Activated T-helper 9 cell treated with anti-CD3 and anti-CD28 coated beads, Interleukin-2, amount 50 U/mL, for 16 hours (primary cell): ENCODE data around the gene RIC8A.
A peak's percentile ranks its signal among the peaks of the same experiment; 100 is the strongest.

Experiments used
- DNase-seq: peaks from one replicate; pipeline ENCODE4 v3.0.0-alpha.2; 2020; ENCODE audit warnings: low read depth

RIC8A gene

DNA sequence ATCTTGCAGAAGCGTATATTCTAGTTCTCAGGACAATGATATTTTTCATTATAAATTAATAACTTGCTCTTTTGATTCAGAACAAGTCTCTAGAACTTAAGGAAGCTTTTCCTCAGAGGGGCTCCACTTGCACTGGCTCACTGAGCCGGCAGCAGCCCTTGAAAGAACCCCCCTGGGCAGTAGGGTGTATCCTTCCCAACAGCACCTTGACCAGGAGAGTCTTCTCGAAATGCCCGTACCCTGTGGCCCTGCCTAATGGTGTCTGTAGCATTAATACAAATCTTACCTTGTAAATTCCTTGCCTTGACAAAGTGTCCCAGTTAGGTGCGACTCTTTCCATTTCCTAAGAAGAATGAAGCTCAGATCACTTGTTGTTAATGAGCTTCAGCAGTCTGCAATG, 42.8 kb downstream of the RIC8A start:
- DNase-seq, result no peak

DNA sequence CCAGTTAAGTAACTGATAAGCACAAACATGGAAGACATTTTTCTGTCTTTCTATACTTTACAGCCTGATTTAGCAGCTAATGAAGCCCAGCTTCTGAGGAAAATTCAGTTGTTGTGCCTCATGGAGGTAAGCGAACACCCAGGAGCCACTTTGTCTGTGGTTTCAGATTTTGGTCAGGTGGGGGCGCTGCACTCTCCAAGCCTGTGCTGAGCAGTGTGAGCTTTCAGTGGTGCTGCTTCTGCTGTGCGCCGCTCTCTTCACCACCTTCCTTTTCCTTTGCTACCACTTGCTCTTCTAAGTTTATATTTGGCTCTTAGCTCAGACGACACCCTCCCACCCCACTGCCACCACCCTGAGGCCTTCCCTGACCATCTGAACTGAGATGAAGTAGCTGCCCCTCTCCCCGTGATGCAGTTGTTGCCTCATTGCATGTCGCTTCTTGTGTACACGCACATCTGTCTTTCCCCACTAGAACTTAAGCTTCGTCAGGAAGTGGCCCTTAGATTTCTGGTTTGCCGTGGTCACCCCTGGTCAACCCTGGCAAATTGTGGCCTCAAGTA, 43.3 kb downstream of the RIC8A start:
- peak; percentile 68 for DNase-seq

DNA sequence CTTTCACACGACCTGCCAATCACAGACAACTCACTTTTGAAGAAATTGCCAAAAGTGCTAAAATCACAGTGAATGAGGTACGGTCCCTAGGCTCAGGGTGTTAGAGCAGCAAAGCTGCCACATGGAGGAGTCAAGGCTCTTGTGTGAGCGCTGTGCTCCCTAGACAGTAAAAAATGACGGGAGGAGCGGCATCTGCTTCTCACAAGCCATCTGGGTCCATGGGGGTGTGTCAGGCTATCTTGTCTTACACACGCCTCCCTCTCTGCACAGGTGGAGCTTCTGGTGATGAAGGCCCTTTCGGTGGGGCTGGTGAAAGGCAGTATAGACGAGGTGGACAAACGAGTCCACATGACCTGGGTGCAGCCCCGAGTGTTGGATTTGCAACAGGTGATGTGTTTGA, 44.0 kb downstream of the RIC8A start:
- no peak for DNase-seq

DNA sequence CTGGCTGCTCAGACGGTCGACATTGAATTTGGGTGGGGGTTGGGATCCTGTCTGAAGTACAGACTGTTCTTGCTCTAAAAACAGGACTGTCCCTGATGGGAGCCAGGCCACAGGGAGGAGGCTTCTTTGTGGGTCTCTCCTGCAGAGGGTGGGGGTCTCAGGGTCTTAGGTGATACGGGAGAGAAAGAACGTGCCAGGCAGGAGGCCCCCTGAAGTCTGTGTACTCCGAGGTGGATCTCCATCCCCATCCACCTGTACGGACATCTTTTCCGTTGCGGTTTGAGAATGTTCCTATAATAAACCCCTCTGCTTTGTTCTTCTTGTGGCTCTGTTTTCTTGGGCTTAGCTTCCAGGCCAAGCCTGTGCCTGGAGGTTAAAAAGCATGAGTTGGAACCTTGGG, 45.2 kb downstream of the RIC8A start:
- DNase-seq, result no peak

DNA sequence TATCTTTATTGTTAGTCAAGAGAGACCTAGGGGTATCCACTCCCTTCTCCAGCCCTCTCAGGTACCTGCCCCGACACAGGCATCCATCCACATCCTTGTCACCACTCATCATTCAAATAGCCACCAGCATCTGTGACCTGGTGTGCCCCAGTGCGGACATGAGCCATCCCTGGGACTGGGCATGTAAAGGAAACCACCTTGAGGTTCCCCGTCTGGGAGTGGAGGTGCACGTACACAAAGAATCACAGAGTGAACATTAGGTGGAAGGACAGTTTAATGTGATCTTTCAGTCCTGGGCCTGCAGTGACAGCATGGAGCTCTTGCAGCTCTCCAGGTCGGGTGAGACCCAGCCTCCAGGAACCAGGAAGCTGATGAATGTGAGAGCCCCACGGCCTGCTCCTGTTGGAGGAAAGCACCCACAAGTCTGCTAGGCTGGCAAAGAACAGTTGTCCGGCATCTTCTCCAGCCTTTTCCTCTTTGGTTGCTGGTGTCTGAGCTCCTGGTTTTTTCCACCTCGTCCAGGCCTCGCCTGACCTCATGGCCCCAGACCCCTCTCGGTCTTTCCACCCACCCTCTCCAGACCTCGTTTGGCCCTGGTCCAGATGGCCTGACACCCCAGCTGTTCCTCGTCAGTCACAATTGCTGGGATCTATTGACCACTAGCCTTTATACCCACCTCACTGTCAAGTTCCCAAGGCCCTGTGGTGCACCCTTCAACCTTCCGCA, 45.8 kb downstream of the RIC8A start:
- no peak for DNase-seq

DNA sequence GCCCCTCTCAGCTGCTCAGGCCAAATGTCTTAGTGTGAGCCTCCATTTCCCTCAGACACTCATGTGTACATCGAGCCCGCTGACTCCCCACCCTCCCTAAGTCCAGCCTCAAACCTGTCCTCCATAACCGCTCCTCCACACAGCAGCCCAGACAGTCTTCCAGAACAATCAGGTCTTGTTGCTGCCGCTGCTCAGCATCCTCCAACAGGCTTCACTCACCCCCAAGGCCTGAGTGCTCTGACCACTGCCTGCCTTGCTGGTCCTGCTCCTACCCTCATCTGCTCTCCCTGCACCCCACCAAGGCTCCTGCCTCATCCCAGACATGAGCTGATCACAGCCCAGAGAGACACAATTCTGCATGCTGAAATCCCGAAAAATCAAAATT, 46.4 kb downstream of the RIC8A start:
- DNase-seq, result no peak

DNA sequence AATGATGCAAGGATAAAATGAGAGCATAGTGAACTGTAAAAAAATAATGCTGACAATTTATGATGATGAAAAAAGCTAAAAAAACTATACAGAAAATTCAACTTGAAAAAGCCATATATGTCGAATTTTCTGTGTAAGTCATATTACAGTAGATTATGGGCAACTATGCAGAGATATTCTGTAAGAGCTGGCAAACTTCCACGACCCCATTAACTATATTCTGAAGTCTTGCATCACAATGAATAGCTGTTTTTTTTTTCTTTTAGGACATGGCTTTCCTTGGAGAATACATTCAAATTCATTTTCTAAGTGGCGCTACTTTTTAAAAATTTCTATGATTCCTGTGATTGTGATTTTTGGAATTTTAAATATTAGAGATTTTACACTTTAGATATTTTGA, 47.7 kb downstream of the RIC8A start:
- DNase-seq, result no peak

DNA sequence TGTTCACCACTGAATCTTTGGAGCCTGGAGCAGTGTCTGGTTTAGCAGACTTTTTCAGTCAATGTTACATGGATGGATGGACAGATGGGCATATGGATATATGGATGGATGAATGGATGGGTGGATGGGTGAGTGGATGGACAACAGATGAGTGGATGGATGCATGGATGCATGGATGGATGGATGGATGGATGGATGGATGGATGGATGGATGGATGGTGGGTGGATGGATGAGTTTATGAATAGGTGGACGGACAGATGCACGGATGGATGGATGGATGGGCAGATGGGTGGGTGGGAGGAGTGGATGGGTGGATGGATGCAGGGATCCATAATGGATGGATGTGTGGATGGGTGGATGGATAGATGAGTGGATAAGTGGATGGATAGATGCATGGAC, 48.3 kb downstream of the RIC8A start:
- no peak for DNase-seq

DNA sequence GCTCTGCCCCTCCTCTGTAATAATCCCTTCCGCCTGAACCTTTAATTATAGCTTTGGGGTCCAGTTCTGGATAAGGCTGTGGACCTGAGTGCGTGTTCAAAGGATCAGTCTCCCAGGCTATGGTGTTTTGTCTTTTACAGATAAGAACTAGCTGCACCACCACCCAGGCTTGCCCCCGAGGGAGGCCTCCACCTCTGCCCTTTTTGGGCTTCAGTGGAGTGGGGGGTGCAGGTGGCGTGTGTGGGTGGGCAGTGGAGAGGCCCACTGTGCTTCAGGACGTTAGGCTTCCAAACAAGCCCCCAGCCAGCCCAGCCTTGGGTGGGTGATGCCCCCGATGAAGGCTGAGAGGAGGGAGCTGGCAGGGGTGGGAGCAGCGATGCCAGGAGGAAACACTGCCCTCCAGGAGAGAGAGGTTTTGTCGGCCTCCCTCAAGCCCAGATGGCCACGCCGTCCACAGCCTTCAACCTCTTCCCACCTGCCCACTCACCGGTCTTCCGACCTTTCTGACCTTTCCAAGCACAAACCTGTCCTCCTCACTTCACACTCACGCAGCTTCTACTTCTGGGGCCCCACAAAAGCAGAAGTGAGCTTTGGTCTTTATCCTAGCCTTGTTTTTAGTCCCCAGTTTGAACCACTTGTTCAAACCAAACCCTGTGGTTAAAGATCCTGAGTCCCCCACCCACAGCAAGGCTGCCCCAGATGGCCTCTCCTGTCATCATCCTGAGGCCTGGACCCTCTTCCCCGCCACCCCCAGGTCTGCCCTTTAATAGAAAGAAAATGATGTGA, 49.6 kb downstream of the RIC8A start:
- no peak for DNase-seq

DNA sequence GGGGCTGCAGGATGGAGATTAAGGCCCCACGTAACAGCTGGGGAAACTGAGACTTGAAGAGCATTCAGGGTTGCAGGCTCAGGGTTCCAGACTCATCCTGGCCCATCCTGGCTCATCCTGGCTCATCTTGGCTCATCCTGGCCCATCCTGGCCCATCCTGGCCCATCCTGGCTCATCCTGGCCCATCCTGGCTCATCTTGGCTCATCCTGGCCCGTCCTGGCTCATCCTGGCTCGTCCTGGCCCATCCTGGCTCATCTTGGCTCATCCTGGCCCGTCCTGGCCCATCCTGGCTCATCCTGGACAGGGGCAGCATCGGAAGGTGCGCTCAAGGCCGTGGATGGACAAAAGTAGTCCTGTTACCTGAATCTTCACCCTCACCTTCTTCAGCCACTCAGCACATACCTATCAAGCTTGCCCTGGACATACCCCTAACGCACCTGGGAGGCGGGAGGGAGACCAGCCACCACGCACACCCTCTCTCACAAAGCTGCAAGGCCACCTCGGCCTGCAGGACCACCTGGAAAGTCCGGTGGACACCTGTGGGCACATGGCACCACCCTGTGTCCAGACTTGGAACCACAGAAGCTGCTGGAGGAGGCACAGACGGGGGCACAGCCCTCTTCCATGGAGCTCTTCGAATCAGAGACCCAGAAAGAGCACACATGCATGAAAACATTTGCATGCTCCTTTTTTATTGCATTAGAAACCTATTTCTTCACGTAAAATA, 50.4 kb downstream of the RIC8A start:
- no peak for DNase-seq

DNA sequence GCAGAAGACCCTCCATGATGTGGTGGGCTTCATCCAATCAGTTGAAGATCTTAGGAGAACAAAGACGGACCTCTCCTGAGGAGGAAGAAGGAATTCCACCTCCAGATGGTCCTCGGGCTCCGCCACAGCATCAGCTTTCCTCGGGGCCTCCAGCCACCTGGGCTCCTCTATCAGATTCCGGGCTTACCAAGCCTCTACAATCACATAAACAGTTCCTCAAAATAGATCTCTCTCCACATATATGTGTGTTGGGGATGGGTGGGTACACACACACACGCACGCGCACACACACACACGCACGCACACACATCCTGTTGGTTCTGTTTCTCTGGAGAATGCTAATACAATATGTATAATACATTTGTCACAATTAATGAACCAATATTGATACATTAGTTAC, 51.9 kb downstream of the RIC8A start:
- DNase-seq, result no peak

DNA sequence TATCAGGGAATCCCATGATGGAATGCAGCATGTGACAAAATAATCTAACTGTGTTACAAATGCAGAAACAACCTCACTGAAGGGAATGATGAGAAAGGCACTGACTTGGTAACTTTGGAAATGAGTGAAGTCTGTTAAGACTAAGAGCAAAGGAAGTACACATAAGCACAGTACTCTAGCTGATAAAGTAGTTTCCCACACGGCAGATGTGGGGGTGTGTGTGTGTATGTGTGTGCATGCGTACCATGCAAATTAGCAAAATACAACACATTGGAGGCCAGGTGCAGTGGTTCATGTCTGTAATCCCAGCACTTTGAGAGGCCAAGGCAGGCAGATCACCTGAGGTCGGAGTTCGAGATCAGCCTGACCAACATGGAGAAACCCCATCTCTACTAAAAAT, 54.1 kb downstream of the RIC8A start:
- DNase-seq, result no peak
